HG02973 (cell line): Measurements from ENCODE around the gene SLC4A3.
"Not testable (repeated sequence)": the region's sequence is repeated elsewhere in the genome, so short reads cannot be mapped to it uniquely, and the experiment has no call there.

ENCODE experiments used
- ATAC-seq: cut with Tn5 transposase; IDR thresholded peaks from one replicate; pipeline ENCODE4 v1.9.1; 2021; ENCODE audit warnings: moderate library complexity; ENCODE audit not compliant: unreplicated experiment

Gene SLC4A3

DNA sequence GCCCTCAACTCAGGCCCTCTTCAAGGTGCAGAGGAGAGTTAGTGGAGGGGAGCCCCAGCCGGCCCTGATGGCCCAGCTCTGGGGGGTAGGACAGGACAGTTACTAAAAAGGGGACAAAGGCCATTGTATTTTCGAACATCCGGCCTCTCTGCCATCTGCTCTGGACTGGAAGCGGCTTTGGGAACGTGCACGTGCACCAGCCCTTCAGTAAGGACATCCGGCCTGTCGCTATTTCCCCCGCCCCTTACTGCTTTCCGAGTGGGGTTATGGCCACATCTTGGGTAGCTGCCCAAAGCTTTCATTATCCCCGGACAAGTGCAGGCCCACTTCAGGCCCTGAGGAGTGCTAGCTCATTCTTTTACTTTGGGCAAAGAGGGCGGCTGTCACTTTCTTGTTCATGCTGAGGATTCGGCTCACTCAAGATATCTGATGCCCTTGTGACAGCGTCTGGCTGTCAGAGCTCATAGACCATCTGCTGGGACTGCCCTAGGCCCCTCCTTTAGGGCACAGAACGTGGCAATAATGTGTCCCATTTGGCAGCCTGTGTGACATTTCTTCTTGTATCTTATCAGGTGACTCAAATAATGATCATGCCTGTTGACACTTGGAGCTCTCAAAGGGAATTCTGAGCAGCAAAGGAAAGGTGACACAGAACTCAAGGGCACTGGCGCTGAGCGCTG, 17.5 kb downstream of the SLC4A3 start:
- ATAC-seq, result no peak

DNA sequence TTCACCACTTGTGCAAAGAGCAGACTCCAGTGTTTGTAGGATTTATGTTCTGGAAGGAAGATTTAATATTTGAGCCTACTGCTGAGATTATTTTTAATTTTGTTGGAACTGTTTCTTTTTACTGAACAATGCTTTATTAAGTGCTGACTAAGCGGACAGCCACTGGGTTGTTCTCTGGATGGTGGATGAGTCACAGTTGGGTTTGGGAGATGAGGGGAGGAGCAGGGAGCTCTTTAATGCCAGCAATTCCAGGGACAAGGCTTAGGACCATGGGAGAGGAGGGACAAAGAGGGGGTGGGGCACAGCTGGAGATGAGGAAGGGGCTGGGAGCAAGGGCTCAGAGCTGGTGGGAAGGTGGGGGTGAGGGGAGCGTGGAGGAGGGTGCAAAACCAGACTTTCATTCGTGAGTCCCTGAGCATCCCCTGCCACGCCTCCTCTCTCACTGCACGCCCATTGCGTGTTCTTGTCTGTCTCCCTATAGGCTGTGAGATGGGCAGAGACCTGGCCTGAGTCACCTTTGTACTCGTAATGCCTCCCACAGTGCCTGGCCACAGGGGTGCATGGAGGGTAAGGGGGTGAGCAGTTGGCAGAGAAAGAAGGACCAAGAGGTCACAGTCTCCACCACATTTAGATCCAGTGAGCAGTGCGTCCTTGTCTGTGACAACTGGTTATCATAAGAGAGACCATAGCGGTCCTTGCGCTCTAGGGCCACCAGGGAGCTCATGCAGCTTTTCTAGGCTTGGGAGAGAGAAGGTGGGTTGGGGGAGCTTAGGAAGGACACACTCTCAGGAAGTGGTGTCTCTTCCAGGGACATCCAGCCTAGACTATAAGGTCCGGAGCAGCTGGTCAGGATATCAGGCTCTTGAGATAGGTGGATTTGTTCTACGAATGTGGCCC, 18.4 kb downstream of the SLC4A3 start:
- no peak for ATAC-seq

DNA sequence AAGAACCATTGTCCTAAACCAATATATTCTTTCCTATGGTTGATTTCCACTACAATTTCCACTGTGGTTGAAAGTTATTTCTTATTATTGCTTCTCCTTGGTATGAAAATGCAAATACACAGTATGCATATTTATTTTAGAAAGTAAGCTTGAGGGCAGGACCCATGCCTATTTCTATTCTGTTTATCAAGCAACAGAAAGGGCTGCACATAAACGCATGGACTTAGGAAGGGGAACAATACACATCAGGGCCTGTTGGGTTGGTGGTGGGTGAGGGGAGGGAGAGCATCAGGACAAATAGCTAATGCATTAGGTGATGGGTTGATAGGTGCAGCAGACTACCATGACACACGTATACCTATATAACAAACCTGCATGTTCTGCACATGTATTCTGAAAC, 20.7 kb downstream of the SLC4A3 start:
- ATAC-seq, result no peak

DNA sequence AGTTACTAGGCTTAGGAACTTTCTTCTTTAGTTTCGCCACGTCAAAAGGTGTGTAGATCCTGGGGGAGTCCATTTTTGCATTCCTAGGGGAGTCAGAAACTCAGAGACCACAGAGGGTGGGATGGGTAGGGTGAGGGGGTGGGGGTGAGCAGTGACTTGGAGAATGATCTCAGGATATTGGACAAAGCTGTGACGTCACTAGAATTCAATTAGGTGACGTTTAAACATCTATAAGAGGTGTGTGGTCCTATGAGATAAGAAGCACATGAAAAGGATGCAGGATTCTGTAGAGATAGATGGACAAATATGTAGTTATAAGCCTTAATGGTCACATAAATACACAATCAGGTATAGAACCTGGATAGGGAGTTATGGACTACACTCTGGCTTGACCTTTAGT, 21.5 kb downstream of the SLC4A3 start:
- ATAC-seq, result no peak

DNA sequence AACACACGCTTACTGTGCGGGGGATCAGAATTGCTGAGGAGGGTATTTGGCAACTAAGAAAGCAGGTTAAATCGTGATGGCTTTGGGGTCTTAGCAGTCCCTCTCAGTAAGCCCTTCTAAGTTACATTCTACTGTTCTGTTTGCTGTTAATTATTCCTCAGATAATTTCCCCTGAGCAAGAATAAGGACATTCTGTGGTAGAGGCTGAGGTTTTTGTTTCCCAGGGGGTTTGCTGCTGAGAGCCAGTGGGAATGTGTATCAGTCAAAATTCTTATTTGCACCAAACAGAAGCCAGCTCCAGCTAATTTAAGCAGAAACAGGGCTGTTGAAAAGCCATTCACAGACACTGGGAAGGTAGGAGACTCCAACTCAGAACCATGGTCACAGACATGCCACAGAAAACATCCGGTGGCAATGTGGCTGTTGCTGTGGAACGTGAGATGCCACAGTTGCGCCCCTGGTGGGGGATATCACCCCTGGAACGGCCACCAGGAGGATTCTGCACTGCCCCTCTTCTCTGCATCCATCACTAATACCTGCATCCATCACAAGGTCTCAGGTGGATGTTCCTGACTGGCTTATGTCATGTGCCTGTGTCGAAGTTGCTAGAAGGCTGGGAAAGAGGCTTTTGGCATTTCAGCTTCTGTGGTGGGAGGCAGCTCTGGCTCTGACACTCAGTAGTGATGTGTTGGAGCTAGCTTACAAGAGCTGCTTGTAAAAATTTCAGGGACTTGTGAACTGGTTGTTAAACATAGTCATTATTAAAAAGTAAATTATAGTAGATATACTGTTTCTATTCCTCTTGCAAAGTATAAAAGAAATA, 23.2 kb downstream of the SLC4A3 start:
- no peak for ATAC-seq

DNA sequence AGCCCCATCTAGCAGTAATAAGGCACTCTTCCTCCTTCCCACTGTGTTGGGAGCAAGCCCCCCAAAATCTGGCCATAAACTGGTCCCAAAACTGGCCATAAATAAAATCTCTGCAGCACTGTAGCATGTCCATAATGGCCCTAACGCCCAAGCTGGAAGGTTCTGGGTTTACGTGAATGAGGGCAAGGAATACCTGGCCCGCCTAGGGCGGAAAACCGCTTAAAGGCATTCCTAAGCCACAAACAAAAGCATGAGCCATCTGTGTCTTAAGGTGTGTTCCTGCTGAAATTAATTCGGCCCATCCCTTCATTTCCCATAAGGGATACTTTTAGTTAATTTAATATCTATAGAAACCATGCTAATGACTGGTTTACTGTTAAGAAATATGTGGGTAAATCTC, 24.2 kb downstream of the SLC4A3 start:
- not testable (repeated sequence) for ATAC-seq

DNA sequence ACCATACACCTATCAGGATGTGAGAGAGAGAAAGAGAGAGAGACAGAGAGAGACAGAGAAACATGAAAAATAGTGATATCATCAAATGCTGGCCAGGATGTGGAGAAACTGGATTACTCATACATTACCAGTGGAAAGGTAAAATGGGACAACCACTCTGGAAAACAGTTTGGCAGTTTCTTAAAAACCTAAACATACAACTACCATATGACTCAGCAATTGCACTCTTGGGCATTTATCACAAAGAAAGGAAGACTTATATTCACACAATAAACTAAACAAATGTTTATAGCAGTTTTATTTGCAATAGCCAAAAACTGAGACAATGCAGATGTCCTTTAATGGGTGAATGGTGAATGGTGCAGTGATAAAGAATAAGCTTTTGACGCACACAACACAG, 29.1 kb downstream of the SLC4A3 start:
- ATAC-seq, result no peak

DNA sequence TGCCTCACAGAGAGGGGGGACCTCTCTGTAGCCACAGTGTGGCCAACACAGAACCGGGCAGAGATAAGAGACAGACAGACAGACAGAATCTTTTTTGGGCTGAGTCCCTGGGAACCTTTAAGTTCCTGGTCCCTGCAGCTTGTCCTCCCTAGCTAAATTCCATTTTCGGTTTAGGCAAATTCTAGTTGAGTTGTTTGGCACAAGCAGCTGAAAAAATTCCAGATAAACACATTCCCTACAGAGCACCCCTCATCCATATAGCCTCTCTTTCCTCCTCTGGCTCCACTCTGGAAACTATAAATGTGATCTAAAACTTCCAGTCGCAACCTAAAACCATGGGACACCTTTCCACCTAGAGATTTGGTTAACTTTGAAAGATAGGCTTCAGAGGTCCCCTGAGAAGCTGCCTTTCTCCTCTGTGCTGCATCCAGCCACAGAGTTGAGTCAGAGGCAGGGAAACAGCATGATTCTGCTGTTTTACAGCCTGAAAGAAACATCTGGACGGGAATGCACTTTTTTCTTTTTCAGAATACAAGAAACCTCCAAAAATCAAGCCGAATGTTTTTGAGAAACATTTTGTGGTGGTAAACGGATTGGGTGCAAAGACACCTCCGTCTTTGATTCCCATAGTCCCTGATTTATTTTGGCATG, 30.9 kb downstream of the SLC4A3 start:
- no peak for ATAC-seq

DNA sequence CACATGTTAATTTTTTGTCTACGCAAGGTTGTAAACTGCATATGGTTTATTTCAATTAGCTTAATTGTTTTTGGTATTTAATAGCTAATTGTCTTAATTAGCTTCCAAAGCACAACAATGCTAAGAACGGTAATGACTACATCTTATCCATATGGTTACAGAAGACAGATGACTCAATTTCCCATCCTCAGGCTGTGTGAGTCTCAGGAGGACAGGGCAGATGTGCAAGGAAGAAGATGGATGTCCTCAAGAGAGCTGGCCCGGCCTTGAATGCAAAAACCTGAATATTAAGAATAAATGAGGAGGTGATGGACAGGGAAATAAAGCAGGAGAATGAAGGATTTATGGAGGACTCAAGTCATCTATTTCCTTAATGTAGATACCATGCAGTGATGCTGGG, 31.4 kb downstream of the SLC4A3 start:
- ATAC-seq, result no peak

DNA sequence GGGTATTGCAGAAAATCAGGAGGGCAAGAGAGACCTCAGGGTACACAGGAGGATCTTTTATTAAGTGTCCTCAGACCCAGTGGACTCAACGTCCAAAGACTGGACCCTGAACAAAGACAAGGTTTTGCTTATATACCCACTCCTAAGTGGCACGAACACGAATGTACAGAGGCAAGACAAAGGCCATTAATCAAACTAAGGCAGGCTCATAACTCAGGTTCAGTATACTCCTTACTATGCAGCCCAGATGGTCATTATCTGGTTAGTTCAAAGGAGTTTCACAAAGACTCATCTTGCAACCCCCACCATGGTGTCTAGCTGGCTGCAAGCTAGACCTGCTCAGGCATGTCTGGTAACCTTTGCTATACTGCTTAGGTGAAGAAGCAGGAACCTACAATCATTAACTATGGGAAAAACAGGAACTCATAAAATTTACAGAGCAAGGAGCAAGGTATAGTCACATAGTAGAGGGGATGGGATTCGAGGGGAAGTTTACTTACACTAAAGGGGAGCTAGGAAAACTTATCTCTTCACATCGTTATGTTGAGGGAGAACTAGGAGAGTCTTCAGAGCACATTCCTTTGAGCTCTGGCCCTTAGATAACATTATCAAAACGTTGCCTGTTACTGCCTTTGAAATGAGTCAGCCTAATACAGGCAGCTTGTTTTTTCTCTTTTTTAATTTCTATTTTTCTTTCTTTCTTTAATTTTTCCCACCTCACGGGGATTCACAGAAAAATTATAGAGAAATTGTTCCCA, 33.9 kb downstream of the SLC4A3 start:
- peak; percentile 98 for ATAC-seq

DNA sequence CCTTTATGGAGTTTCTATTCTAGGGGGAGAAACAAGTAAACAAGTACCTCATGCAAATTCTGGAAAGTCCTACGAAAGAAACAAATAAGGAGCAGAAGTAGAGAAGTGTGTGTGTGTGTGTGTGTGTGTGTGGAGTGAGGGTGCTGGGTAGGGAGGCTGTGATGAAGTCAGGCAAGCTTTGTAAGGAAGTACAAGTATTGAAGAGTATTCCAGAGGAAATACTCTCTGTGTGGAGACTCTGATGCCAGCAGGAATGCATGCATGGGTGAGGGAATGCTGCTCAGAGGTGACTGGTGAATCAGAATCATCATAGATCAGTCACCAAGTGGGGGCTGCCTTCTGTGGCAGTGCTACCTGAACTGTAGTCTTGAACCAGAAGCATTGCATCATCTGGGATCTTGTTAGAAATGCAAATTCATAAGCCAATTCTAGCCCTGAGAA, 34.5 kb downstream of the SLC4A3 start:
- ATAC-seq, result no peak

DNA sequence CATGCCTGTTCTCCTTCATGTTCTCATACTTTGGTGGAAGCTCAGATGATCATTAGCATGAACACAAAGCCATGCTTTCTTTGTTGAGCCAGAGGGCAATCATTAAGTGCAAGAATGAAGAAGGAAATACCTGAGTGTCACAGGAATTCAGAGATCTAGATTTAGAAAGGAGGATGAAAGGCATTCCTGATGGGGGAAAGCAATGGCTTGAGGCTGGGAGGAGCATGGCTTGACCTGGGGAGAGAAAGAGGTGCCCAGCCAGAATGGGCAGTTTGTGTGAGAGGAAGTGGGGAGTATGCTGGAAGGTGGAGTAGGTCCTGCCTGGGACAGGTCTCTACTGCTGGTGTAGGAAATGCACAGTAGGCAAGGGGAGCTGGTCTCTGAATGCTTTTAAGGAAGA, 35.1 kb downstream of the SLC4A3 start:
- no peak for ATAC-seq

DNA sequence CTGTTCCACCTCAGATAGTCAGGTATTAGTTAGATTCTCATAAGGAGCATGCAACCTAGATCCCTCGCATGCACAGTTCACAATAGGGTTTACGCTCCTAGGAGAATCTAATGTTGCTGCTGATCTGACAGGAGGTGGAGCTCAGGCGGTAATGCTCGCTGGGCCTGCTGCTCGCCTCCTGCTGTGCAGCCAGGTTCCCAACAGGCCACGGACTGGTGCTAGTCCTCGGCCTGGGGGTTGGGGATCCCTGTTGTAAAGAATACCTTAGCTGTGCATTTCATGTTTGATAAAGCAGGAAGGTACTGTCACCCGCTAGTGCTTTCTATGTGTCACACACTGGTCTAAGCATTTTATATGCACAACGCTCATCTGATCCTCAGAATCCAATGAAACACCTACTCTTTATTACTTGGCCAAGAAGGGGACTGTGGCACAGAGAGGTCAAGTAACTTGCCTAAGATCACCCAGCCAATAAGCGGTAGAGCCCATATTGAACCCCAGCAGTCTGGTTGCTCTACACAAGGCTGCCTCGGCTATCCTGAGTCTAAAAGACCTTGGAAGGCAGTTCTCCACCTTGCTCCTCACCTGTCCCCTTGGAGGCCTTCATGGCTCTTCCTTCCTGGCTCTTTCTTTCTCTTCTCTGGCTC, 35.8 kb downstream of the SLC4A3 start:
- no peak for ATAC-seq

DNA sequence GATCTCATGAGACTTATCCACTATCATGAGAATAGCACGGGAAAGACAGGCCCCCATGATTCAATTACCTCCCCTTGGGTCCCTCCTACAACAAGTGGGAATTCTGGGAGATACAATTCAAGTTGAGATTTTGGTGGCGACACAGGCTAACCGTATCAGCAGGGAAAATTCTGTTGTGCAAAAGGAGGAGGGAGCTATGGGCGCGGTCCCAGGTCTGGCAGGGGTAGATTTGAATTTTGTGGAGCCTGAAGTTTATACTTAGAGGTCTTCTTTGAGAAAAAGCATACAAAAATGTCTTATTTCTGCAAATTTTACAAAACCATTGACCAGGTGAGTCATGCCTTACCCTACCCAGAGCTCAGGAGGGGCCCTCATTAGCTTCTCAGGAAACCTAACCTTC, 36.6 kb downstream of the SLC4A3 start:
- no peak for ATAC-seq

DNA sequence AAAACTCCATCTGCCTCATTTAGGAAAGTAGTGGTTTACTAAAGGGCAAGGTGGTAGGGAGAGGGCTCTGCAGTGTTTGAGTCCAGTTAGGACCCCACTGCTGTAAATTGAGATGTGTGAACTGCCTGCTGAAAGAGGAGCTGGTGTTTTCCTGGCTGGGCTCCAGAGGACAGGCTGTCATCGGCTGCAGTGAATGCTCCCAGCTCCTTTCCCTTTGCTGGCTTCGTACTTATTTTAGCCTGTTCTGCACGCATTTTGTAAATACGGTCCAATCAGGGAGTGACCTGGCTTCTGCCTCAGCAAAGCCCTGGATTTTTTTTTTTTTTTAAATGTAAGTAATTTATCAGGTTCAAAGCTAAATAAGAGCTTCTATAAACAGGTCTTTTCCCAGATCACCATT, 37.5 kb downstream of the SLC4A3 start:
- no peak for ATAC-seq

DNA sequence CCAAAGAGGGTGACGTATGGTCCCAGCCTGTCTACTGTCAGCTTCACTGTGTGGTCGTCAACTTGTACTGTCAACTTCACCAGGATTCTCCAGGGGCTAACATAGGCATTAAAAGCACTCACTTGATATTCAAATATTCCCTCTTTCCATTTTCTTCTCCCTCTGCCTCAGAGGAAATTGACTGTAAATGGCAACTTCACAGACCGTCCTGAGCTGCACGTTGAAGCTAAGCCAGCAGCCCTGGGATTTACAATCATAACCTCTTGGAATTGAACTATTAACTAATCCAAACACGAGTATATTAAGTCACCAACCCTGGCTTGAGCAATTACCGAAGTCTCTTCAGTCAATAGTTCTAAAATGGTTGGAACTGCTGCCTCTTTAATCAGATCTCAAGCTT, 38.5 kb downstream of the SLC4A3 start:
- no peak for ATAC-seq

DNA sequence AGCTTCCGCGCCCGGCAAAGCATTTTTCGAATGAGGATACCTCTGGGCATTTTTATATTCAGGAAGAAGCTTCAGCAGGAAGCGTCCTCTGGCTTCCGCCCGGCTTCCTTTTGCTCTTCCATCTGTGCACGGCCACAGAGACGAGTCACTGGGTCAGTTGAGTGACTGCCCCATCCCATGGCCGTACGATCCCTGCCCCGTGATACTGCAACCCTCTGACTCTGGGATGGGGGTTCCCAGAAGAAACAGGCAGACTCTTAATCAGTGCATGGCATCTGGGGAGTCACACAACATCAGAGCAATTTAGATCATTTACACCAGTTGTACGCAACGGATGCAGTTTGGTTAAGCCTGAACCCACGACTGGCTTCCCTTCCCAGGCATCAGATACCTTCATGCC, 40.9 kb downstream of the SLC4A3 start:
- ATAC-seq, result no peak

DNA sequence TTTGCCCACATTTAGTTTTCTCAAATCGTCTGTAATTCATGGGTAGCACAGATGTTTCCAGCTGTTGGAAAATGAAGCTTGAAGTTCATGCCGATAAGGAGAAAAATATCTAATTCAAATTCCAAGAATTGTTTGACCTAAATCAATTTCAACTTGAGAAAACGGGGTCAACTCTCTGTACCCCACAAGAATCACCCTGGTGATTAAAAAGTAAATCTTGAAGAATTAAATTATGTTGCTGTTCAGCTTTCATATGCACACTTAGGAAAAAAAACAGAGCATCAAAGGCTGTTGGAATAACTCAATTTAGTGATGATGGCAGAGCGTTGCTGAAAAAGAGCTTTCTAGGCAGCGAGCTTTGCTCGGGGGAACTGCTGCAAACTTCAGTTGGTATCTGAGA, 43.0 kb downstream of the SLC4A3 start:
- ATAC-seq, result no peak

DNA sequence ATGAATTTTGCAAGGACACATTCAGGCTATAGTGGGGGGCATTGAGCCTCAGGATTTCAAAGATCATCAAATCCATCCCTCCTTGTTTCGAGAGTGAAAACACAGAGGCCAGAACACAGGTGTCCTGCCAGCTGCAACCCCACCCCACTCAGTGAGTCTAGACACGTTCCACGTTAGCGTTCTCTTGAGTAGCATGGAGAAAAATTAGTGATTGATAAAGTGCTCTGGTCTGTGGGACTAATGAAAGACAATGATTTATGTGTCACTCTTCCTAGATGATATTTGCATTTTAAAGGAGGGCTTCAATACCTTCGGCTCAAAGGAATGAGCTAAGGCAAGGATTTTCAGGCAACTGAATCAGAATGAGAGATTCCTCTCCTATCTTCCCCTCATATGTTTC, 43.8 kb downstream of the SLC4A3 start:
- no peak for ATAC-seq

DNA sequence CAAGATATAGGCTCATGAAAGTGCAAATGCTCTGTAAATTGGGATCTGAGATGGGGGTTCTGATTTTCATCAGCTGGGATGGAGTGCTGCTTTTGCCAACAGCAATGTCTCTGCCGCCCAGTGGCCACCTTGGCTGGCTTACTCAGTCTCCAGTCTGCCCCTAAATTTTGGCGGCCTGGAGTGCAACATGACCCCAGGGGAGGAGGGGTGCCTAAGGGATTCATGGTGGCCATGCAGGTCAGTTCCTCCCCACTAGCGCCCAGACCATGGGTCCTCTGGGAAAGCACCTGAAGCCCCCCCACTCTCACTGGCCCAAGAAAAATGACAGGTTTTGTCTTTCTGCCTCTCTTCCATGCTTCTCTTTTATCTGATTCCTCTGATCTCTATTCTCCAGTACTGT, 45.0 kb downstream of the SLC4A3 start:
- ATAC-seq, result no peak
